Aorta (tissue), 5 donors: ENCODE measurements around the gene TMIGD3. TPM values are rescaled to one million over a fixed set of nuclear protein-coding genes. Genes with fewer than 3 reads are reported as not detected.

Experiments used
- ATAC-seq: fragments of 200-7000 bp; cut with Tn5 transposase; one replicate; pipeline ENCODE4 v1.9.1; 2022; ENCODE audit warnings: moderate library complexity; ENCODE audit not compliant: low FRiP score
- DNase-seq, 2 donors: peaks; one replicate each; pipeline ENCODE4 v3.0.0-alpha.2; 2020
- H3K27ac ChIP-seq, 2 donors: one replicate each; pipeline ENCODE4 v1.5.1; 2013; ENCODE audit warnings: low read length in 2 of 2, mild to moderate bottlenecking in 2 of 2, moderate library complexity in 2 of 2, control low read depth in 1 of 2, inconsistent platforms in 1 of 2, low read depth in 1 of 2
- H3K27me3 ChIP-seq, 2 donors: one replicate each; pipeline ENCODE4 v1.6.1; 2013; ENCODE audit warnings: control low read depth in 1 of 2, low read length in 1 of 2, mild to moderate bottlenecking in 1 of 2, moderate library complexity in 1 of 2; ENCODE audit not compliant: insufficient read depth in 2 of 2, control insufficient read depth in 1 of 2
- H3K36me3 ChIP-seq, 2 donors: one replicate each; pipeline ENCODE4 v1.6.1; 2013; ENCODE audit warnings: control low read depth in 1 of 2, low read length in 1 of 2, mild to moderate bottlenecking in 1 of 2; ENCODE audit not compliant: insufficient read depth in 2 of 2, control insufficient read depth in 1 of 2
- H3K4me1 ChIP-seq, 2 donors: one replicate each; pipeline ENCODE4 v1.6.1; 2013; ENCODE audit warnings: low read length in 2 of 2, control low read depth in 1 of 2, mild to moderate bottlenecking in 1 of 2, moderate library complexity in 1 of 2; ENCODE audit not compliant: insufficient read depth in 2 of 2, control insufficient read depth in 1 of 2
- H3K4me3 ChIP-seq, 2 donors: one replicate each; pipeline ENCODE4 v1.5.1; 2013; ENCODE audit warnings: low read length in 2 of 2, control low read depth in 1 of 2, mild to moderate bottlenecking in 1 of 2
- H3K9me3 ChIP-seq: one replicate; pipeline ENCODE4 v1.6.1; 2013; ENCODE audit warnings: mild to moderate bottlenecking, low read length; ENCODE audit not compliant: control insufficient read depth
- WGBS, 2 donors: extraction: QIAGEN DNeasy Blood & Tissue Kit; methylation state at CpG; one replicate each; pipeline ENCODE4 v1.1.7; 2013; 5-methylcytosine and 5-hydroxymethylcytosine counted together
- intact Hi-C, 2 donors: fragments of 100-400 bp; cut with DNase I; formaldehyde crosslinking; loops; one replicate each; pipeline versions ENCODE4 v1.14.2 to v1.15.0; 2022
- polyA plus RNA-seq, 2 donors: library from polyadenylated mRNA; stranded (reverse); fragments of 200-250 nt; gene quantifications; one replicate each; pipeline ENCODE4 v1.2.3, GENCODE V29; 2013
- total RNA-seq, 2 donors: library from RNA; stranded (reverse); fragmentation: NEBNext Ultra II Directional; extraction: Animal tissue kit (Norgen Biotek cat#: 25700); gene quantifications; one replicate each; pipeline ENCODE4 v1.2.1, GENCODE V29; 2021
- donor health status: healthy with polysubstance abuse.
- donor health status: Bipolar disorder and iron deficiency.
- donor health status: DM: no; HTN: no; CAD: no.
- donor health status: DM: no; HTN: no; CAD: no.
- donor health status: DM: yes; HTN: yes; CAD: no.

Gene TMIGD3
- total and polyA plus RNA-seq, 4 donors = 1.3 to 7.3 (median 5.0) TPM

GRCh38 chr1:111501645-111502044 lies 1.8 kb downstream of the TMIGD3 start:
- no peaks in the 10 kb centered on the region for H3K4me1 ChIP-seq
- DNase-seq (no peak), ATAC-seq (no peak)
- H3K27me3 ChIP-seq = no peaks in the 10 kb centered on the region
- H3K27ac ChIP-seq = no peak overlapping the region
- no peak overlapping the region for H3K4me3 ChIP-seq
- H3K36me3 ChIP-seq = no peaks in the 10 kb centered on the region
- intact Hi-C loops = no loop called here
- no peaks in the 10 kb centered on the region for H3K9me3 ChIP-seq
- whole genome bisulfite sequencing, 2 donors = 63 to 64% methylated on average over 7 of the region's 7 CpGs

- Histone ChIP-seq H3K9me3 (no peaks in the 10 kb centered on the region), H3K4me3 (no peak overlapping the region), H3K4me1 (no peaks in the 10 kb centered on the region), H3K27ac (no peak overlapping the region), H3K27me3 (no peaks in the 10 kb centered on the region), H3K36me3 (no peaks in the 10 kb centered on the region)
- no peak for DNase-seq
- no peak for ATAC-seq
- intact Hi-C loops = no loop called here
- WGBS, 2 donors = 90% methylated on average over 5 of the region's 5 CpGs
Observed at GRCh38 chr1:111499026-111499785, 4.2 kb downstream of the TMIGD3 start.

DNA sequence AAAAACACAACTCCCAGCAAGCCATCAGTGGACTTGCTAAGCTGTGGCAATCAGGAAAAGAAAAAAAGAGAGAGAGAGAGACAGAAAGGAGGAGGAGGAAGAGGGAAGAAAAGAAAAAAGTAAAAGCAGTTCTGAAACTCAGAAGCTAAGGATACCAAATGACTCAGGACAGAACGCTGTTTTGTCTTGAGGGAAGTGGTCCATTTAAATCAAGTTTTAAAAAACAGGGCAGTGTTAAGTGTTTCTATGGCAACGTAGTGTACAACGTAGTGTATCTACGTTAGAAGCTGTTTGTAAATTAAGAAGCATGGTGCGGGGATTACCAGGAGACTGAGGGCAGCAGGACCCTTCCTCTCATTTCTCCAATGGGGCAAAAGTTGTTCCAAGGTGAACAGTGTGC lies 5.8 kb downstream of the TMIGD3 start:
- H3K4me3 ChIP-seq = peak overlapping the region in 1 of 2 donors; percentile 14
- no peaks in the 10 kb centered on the region for H3K27me3 ChIP-seq
- no peaks in the 10 kb centered on the region for H3K36me3 ChIP-seq
- intact Hi-C loops = no loop called here
- ATAC-seq (no peak), DNase-seq (no peak)
- no peaks in the 10 kb centered on the region for H3K4me1 ChIP-seq
- no peaks in the 10 kb centered on the region for H3K9me3 ChIP-seq
- WGBS, 2 donors = 64 to 69% methylated on average over 5 of the region's 5 CpGs
- H3K27ac ChIP-seq = no peak overlapping the region

GRCh38 chr1:111496398-111496797 lies 7.0 kb downstream of the TMIGD3 start:
- H3K27me3 ChIP-seq = no peaks in the 10 kb centered on the region
- DNase-seq (no peak), ATAC-seq (no peak)
- H3K4me3 ChIP-seq = no peak overlapping the region
- no peaks in the 10 kb centered on the region for H3K36me3 ChIP-seq
- H3K4me1 ChIP-seq = no peaks in the 10 kb centered on the region
- no peaks in the 10 kb centered on the region for H3K9me3 ChIP-seq
- WGBS, 2 donors = 85% methylated on average over 4 of the region's 4 CpGs
- no peak overlapping the region for H3K27ac ChIP-seq
- intact Hi-C loops = no loop called here

- Histone ChIP-seq H3K36me3 (no peaks in the 10 kb centered on the region), H3K27me3 (no peaks in the 10 kb centered on the region), H3K27ac (no peak overlapping the region), H3K4me3 (no peak overlapping the region), H3K9me3 (no peaks in the 10 kb centered on the region), H3K4me1 (no peaks in the 10 kb centered on the region)
- ATAC-seq (no peak), DNase-seq (no peak)
- intact Hi-C loops = no loop called here
- 86 to 90% methylated on average over 7 of the region's 7 CpGs for WGBS, 2 donors
Observed at GRCh38 chr1:111491070-111491469, 12.4 kb downstream of the TMIGD3 start.

DNA sequence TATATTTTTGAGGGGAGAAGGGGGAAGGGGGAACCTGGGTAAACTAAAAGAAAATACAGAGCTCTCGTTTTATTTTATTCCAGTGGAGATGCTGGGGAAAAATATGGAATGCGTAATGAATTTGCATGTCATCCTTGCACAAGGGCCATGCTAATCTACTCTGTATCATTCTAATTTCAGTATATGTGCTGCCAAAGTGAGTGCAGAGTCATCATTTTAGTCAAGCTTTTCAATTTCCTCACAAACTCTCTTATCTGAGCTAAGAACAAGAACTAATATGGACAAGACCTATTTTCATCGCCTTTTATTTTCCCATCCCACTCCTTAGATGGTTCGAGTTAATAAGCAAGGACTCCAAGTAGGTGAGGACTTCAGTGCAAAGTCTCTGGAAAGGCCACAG lies 13.2 kb downstream of the TMIGD3 start:
- ATAC-seq = no peak
- no peak overlapping the region for H3K27ac ChIP-seq
- WGBS, 2 donors = 82 to 83% methylated on average over 4 of the region's 4 CpGs

GRCh38 chr1:111489604-111490003 lies 13.8 kb downstream of the TMIGD3 start:
- no peaks in the 10 kb centered on the region for H3K4me1 ChIP-seq
- DNase-seq (no peak), ATAC-seq (peak; percentile 62)
- no peak overlapping the region for H3K27ac ChIP-seq
- no peaks in the 10 kb centered on the region for H3K36me3 ChIP-seq
- no peaks in the 10 kb centered on the region for H3K9me3 ChIP-seq
- intact Hi-C loops = loop anchor here in 1 of 2 donors (10.0 kb wide), 1 partner anchor 265 kb away; the partner anchor contains the start of gene DDX20
- H3K27me3 ChIP-seq = no peaks in the 10 kb centered on the region
- H3K4me3 ChIP-seq = no peak overlapping the region
- WGBS, 2 donors = 87% methylated on average over 4 of the region's 4 CpGs

More for the DNA sequence above, 13.2 kb downstream of the TMIGD3 start:
- Histone ChIP-seq H3K36me3 (no peaks in the 10 kb centered on the region), H3K27me3 (no peaks in the 10 kb centered on the region), H3K4me3 (no peak overlapping the region), H3K9me3 (no peaks in the 10 kb centered on the region), H3K4me1 (no peaks in the 10 kb centered on the region)
- no peak for DNase-seq
- intact Hi-C loops = no loop called here

DNA sequence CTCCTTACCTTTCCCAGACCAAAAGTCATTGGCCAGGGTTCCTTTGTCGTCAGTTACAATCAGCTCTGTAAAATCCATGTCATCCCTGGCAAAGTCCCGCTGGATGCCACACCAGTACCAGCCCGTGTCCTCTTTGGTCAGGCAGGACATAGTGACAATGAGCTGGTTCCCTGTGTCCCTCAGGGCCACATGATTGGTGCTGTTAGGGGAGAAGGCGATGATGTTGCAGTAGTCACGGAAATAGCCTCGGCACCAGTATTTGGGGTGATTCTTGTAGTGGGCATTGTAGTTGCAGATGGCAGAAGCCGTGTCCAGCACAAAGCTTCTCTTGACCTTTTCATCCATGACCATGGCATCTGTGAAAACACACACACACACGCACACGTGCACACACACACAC lies 14.8 kb downstream of the TMIGD3 start:
- no peak overlapping the region for H3K27ac ChIP-seq

DNA sequence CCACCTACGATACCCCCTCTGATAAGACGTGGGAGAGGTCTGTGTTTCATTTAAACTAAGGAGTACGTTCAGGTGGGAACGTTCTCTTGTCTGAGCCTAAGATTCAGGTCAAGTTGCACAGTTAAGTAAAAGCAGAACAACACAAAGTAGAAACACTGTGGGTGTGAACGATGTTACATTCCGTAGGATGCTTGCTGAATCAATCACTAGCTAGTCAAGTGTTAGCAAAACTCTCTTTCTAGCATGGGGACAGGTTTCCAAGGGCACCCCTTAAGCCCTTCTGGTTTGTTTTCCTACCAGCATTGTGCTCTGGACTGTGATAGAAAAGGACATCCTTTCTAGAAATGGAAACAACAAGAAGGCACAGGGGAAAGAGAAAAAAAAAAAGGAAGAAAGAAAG lies 16.3 kb downstream of the TMIGD3 start:
- Histone ChIP-seq H3K27ac (no peak overlapping the region), H3K4me1 (no peaks in the 10 kb centered on the region), H3K36me3 (no peaks in the 10 kb centered on the region), H3K27me3 (no peaks in the 10 kb centered on the region), H3K9me3 (no peaks in the 10 kb centered on the region), H3K4me3 (no peak overlapping the region)
- WGBS, 2 donors = 76 to 83% methylated on average over 6 of the region's 6 CpGs
- ATAC-seq = no peak
- no peak for DNase-seq
- intact Hi-C loops = loop anchor here in 1 of 2 donors (10.0 kb wide), 1 partner anchor 268 kb away; the partner anchor contains the start of gene DDX20

More for the DNA sequence above, 14.8 kb downstream of the TMIGD3 start:
- ATAC-seq = no peak
- H3K4me3 ChIP-seq = no peak overlapping the region
- 89 to 92% methylated on average over 9 of the region's 9 CpGs for WGBS, 2 donors
- no peak for DNase-seq
- intact Hi-C loops = loop anchor here in 1 of 2 donors (10.0 kb wide), 1 partner anchor 266 kb away; the partner anchor contains the start of gene DDX20
- H3K4me1 ChIP-seq = no peaks in the 10 kb centered on the region
- no peaks in the 10 kb centered on the region for H3K36me3 ChIP-seq
- no peaks in the 10 kb centered on the region for H3K9me3 ChIP-seq
- no peaks in the 10 kb centered on the region for H3K27me3 ChIP-seq
